ENCODE data around the gene DNAJC30. TPM values are rescaled to one million over a fixed set of nuclear protein-coding genes. Genes with fewer than 3 reads are reported as not detected.

Gene DNAJC30
- total and polyA plus RNA-seq, 2 experiments from 2014 or later, result 2.8 to 5.6 TPM

- Histone ChIP-seq H3K9me2 (ENCODE audit: insufficient read depth) (no peaks in the 10 kb centered on the region), H3F3A (replicated peaks; ENCODE audit: low read depth) (no peaks in the 10 kb centered on the region), H4K20me1 (replicated peaks; ENCODE audit: insufficient read depth) (no peaks in the 10 kb centered on the region), H3K4me1 (ENCODE audit: insufficient read depth) (peaks cover 11% of the 10 kb centered on the region; the same call in 1 of the 2 replicates), H3K27ac (ENCODE audit: low read depth) (no peak overlapping the region), H3K4me2 (no peak overlapping the region), H2AFZ (no peak overlapping the region), H3K79me2 (replicated peaks; ENCODE audit: insufficient read depth) (no peaks in the 10 kb centered on the region), H3K36me3 (ENCODE audit: insufficient read depth) (no peaks in the 10 kb centered on the region), H3K4me3 (no peak overlapping the region), H3K27me3 (ENCODE audit: insufficient read depth) (peaks cover 33% of the 10 kb centered on the region)
- H3K27me3 Mint-ChIP-seq (ENCODE audit: insufficient read depth, low read depth, poor library complexity), result peaks cover 31% of the 10 kb centered on the region
- no peak for ATAC-seq
- DNase-seq (ENCODE audit: low spot score), result no peak
- no peak overlapping the region for H3K27ac Mint-ChIP-seq
- H3K36me3 Mint-ChIP-seq (ENCODE audit: low read depth), result no peaks in the 10 kb centered on the region; the same call in 2 of the 3 replicates
- H3K9me3 Mint-ChIP-seq, result peaks cover 3% of the 10 kb centered on the region; the same call in 1 of the 3 replicates
- no peak overlapping the region for H3K4me3 Mint-ChIP-seq
- no peak for TF ChIP-seq EZH2phosphoT487 (IDR thresholded peaks at IDR 0.05; ENCODE audit: unreplicated experiment)
- no peak for TF ChIP-seq ETS1 (IDR thresholded peaks at IDR 0.05)
- no peak for TF ChIP-seq JUNB (IDR thresholded peaks at IDR 0.05; ENCODE audit: unreplicated experiment)
- no peak for TF ChIP-seq EZH2 (IDR thresholded peaks at IDR 0.05; ENCODE audit: low read depth, unreplicated experiment)
- no peak for TF ChIP-seq ZNF331 (CRISPR knock-in tag; IDR thresholded peaks at IDR 0.05; ENCODE audit: low read depth)
- no peak for TF ChIP-seq STAT1 (IDR thresholded peaks at IDR 0.05; ENCODE audit: unreplicated experiment)
- no peak for TF ChIP-seq POLR2AphosphoS5 (IDR thresholded peaks at IDR 0.05; ENCODE audit: low read depth)
- no peak for TF ChIP-seq NANOG (IDR thresholded peaks at IDR 0.05; ENCODE audit: borderline replicate concordance)
- TF ChIP-seq CTCF (conservative IDR thresholded peaks at IDR 0.05; ENCODE audit: low read depth in 2 of 2), result no peak
- TF ChIP-seq CREB1 (CRISPR knock-in tag; IDR thresholded peaks at IDR 0.05; ENCODE audit: low read depth), result no peak
- no peak for TF ChIP-seq ZNF114 (CRISPR knock-in tag; IDR thresholded peaks at IDR 0.05)
- TF ChIP-seq ZNF462 (CRISPR knock-in tag; IDR thresholded peaks at IDR 0.05), result no peak
- no peak for TF ChIP-seq REST (IDR thresholded peaks at IDR 0.05; ENCODE audit: unreplicated experiment)
- H3K4me1 Mint-ChIP-seq, result peaks cover 9% of the 10 kb centered on the region
Observed at GRCh38 chr7:73644688-73645286, 38.5 kb downstream of the DNAJC30 start.
